Left hindlimb (tissue), 1 donor: Measurements from ENCODE around the gene MTARC1.

Experiments
- DNase-seq: peaks from one replicate; pipeline ENCODE4 v3.0.0-alpha.2; 2018

Gene MTARC1

DNA sequence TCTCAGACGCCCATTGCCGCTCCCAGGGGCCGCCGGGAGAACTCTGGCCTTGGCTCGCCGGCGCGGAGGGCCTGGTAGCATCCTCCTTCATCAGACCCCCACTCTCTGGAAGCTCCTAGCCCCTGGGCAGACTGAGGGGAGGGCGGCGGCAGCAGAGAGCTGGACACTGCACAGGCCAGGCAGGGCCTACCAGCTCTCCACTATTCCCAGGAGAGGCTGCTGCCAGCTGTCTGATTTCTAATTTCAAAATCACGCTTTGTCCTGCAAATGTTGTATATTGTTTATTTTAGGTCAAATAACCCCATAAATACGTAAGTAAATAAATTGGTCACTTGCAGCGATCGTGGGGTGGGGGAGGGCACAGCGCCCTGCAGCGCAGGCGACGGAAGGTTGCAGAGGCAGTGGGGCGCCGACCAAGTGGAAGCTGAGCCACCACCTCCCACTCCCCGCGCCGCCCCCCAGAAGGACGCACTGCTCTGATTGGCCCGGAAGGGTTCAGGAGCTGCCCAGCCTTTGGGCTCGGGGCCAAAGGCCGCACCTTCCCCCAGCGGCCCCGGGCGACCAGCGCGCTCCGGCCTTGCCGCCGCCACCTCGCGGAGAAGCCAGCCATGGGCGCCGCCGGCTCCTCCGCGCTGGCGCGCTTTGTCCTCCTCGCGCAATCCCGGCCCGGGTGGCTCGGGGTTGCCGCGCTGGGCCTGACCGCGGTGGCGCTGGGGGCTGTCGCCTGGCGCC lies at the start of gene MTARC1:
Gene MTARC1 (plus strand): TSS at position 577 of the 732 bp plus-strand sequence. CDS start 32 bp downstream, at position 609.
- peak; percentile 63 for DNase-seq

DNA sequence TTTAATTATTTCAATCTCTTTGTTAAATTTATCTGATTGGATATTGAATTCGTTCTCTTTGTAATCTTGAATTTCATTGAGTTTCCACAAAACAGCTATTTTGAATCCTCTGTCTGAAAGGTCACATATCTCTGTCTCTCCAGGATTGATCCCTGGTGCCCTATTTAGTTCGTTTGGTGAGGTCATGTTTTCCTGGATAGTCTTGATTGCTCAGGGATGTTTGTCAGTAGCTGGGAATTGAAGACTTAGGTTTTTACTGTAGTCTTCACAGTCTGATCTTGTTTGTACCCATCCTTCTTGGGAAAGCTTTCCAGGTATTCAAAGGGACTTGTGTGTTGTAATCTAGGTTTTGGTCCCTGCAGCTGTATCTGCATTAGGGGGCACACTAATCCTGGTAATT lies 45.4 kb upstream of the MTARC1 start:
- no peak for DNase-seq

- no peak for DNase-seq
Measured at GRCh38 chr1:220741825-220742224, 44.9 kb upstream of the MTARC1 start.

GRCh38 chr1:220742520-220742919 lies 44.2 kb upstream of the MTARC1 start:
- no peak for DNase-seq

- DNase-seq: no peak
Measured at GRCh38 chr1:220746851-220747250, 39.9 kb upstream of the MTARC1 start.

DNA sequence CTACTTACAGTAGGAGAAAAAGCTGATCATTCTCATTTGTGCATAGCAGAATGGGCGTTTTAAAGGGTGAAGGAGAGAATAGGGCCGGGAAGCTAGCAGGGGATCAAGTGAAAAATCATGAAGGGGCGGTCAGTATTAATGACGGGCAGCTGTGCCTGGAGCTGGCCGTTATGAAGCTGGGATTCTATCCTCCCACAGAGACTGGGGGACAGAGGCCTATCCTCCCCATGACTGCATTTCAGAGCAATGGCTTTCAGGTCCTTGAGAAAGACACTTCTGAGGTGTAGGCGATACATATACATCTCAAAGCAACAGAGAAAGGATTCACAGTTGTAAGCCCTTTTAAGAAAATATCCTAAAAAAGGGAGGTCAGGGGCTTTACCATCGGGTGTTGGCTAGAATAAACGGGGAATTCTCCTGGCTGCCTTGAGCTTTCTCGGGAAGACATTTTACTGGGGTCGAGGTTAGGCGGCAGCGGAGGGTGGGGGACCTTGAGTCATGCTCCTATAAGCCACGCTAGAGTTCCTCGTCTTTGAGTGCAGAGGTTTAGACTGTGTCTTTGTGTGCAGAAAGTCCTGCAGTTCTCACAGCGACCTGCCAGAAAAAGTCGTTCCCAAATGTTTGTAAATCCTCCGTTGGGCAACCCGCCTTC lies 39.1 kb upstream of the MTARC1 start:
- no peak for DNase-seq

- DNase-seq: peak; percentile 85
Measured at GRCh38 chr1:220748089-220748934, 38.4 kb upstream of the MTARC1 start, which contains the start of gene MTARC2. Gene MTARC2 (plus strand): TSS chr1:220748322. CDS start chr1:220748532, 210 bp downstream.

DNA sequence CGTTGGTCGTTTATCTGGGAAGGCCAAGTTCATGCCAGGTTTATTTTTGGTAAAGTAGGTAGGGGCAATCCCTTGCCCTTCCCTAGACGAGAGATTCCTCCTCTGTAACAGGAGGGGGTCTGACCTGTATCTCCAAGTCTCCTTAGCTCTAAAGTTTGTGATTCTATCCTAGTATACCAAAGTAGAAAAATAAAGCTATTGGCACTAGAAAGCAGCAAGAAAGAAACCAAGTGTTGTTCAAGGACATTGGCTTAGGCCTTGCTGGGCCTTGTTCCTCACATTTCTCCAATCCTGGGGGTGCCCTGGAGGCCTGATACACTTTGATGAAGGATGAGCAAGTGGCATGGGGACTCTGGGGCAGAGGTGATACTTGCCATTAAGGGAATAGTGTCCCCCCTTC lies 37.8 kb upstream of the MTARC1 start:
- DNase-seq: no peak

GRCh38 chr1:220750131-220750515 lies 36.6 kb upstream of the MTARC1 start:
- no peak for DNase-seq

- no peak for DNase-seq
Measured at GRCh38 chr1:220751111-220751510, 35.6 kb upstream of the MTARC1 start.

DNA sequence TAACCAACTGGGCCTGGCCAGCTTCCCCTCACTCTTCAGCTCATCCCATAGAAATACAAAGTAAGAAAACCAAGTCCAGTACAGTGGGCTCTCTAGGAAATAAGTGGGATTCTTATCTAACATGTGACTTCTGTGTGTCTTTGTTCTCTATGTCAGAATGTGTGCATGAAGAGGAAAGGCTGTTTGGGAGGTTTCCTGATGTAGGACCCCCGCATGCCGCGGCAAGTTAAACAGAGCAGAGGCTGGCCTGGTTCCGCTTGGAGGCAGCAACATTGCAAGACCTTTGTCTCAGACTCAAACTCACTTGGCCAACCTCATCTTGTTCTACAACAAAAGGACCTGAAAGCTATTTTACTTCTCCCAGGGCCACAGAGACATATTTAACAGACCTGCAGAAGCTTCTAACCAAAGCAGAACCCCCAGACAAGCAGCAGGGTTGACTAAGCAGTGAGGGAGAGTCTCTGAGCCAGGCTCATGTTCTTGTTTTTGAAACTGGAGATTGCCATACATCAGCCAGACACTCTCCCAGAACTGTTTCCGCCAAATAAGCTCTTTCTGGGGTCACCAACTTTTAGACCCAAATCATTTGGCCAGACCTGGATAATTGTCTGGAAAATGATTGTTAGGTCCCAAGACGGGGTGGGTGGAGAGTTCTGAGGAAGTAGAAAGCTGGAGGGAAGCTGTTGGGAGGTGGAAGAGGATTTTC lies 32.3 kb upstream of the MTARC1 start:
- DNase-seq: no peak

GRCh38 chr1:220754918-220755295 lies 31.8 kb upstream of the MTARC1 start:
- no peak for DNase-seq

- DNase-seq: no peak
Measured at GRCh38 chr1:220755309-220755708, 31.4 kb upstream of the MTARC1 start.

DNA sequence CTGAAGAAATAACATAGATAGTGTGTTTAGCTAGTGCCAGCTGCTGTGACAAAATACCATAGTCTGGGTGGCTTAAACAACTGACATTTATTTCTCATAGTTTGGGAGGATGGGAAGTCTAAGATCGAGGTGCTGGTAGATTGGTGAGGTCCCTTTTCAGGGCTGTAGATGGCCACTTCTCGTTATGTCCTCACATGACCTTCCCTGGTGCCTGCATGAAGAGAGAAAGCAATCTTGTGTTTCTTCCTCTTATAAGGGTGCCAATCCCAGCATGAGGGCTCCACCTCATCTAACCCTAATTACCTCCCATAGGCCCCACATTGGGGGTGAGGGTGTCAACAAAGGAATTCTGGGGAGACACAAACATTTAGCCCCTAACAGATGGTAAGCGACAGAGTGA lies 29.3 kb upstream of the MTARC1 start:
- DNase-seq: no peak

GRCh38 chr1:220759147-220759546 lies 27.6 kb upstream of the MTARC1 start:
- DNase-seq: no peak

DNA sequence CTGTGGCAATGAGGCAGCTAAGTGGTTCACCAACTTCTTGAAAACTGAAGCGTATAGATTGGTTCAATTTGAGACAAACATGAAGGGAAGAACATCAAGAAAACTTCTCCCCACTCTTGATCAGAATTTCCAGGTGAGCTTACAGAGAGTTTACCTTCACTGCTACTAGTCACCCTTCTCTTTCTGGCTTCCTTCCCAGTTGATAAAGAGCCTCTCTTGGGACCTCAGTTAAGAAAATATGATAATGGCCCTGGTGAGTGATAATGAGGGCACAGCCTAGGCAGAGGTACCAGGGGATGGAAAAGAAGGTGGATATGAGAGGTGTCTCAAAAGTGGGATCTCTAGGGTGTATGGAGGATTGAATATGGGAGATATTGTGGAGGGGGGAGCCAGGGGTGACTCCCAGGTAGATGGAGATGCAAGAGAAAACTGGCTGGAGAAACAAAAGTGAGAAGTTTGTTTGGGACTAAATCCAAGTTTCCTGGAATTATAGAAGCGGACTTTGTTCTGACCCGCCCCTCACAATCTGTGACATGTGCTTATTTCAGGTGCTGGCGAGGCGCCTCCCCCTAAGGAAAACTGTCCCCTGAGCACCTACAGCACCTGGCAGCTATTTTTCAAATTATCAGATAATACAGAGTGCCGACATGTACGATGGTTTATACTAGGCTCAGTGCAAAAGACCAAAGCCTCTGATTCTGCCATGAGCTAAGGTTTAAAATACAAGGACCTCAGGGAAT lies 24.9 kb upstream of the MTARC1 start:
- DNase-seq: no peak

GRCh38 chr1:220764757-220765156 lies 22.0 kb upstream of the MTARC1 start:
- no peak for DNase-seq

GRCh38 chr1:220767312-220768125 lies 19.2 kb upstream of the MTARC1 start:
- DNase-seq: no peak

DNA sequence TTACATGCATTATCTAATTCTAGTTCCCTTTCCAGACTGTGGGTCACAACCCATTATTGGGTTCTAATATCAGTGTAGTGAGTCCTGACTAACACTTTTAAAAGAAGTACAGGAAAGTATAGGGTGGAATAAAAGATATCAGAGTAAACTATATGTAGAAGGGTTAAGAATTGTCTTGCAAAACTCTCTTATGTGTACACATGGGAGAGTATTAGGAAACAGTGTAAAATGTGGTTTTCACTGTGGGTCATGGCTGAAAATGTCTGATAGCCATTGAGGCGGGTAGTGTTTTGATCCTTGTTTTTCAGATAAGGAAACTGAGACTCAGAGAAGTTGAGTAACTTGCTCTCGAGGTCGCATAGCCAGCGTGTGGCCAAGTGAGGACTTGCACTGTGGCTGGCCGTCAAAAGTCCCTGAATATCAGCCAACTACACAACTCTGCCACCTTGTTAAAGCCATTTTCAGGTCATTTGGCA lies 18.5 kb upstream of the MTARC1 start:
- no peak for DNase-seq

- no peak for DNase-seq
Measured at GRCh38 chr1:220769205-220769604, 17.5 kb upstream of the MTARC1 start.

DNA sequence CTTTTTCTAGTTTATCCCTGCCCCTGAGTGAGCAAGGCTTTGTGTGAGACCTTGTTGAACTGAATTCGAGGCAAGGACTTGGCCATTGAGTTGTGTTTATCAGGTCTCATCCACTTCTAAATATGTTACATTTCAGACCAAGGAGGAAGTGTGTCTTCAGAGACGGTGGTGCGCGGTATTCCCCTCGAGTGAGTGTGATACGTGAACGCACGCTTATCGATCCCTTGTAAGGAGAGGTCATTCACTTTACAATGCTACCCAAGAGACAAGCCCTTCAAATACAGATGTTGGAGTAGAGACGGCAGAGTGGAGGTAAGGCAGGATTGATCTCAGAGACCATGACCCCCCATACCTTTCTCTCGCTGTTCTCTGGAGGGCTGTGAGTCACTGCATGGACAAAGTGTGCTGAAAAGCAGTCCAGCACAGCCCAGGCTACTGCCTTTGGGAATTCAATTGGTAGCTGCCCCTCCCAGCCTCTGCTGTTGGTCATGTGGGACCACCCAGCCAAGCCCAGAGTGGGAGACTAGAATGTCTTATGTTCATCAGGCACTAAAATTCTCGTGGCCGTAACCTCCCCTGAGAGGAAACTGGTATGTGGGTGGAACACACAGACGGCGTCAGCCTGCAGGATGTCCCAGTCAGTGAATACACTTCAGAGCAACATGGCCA lies 16.3 kb upstream of the MTARC1 start:
- no peak for DNase-seq
